H9 (cell line): ENCODE data around the gene ADAMTS17. TPM values are rescaled to one million over a fixed set of nuclear protein-coding genes. Genes with fewer than 3 reads are reported as not detected.

Source experiments
- DNase-seq: peaks from one replicate; pipeline ENCODE4 v3.0.0-alpha.2; 2017
- H2AFZ ChIP-seq: one replicate; pipeline ENCODE4 v1.6.1; 2013; ENCODE audit warnings: mild to moderate bottlenecking, low read length, control low read depth, moderate library complexity
- H2AK5ac ChIP-seq: 2 replicates; pipeline ENCODE4 v1.6.1; 2013; ENCODE audit warnings: low read length, control low read depth, mixed read lengths; ENCODE audit not compliant: insufficient read length
- H2BK120ac ChIP-seq: one replicate; pipeline ENCODE4 v1.6.1; 2013; ENCODE audit warnings: low read depth, mild to moderate bottlenecking, low read length, control low read depth, inconsistent platforms; ENCODE audit not compliant: poor library complexity, severe bottlenecking
- H2BK12ac ChIP-seq: 2 replicates; pipeline ENCODE4 v1.6.1; 2013; ENCODE audit warnings: low read length, control low read depth, mixed read lengths, low read depth; ENCODE audit not compliant: insufficient read length
- H2BK15ac ChIP-seq: 2 replicates; pipeline ENCODE4 v1.6.1; 2013; ENCODE audit warnings: low read depth, low read length, control low read depth
- H2BK20ac ChIP-seq: one replicate; pipeline ENCODE4 v1.6.1; 2013; ENCODE audit warnings: low read depth, mild to moderate bottlenecking, low read length, control low read depth, inconsistent platforms; ENCODE audit not compliant: poor library complexity, severe bottlenecking
- H2BK5ac ChIP-seq: 2 replicates; pipeline ENCODE4 v1.6.1; 2013; ENCODE audit warnings: low read length, control low read depth, mixed read lengths; ENCODE audit not compliant: insufficient read length
- H3K14ac ChIP-seq: 2 replicates; pipeline ENCODE4 v1.6.1; 2013; ENCODE audit warnings: low read length, control low read depth; ENCODE audit not compliant: insufficient read depth
- H3K18ac ChIP-seq: 2 replicates; pipeline ENCODE4 v1.6.1; 2013; ENCODE audit warnings: low read depth, mild to moderate bottlenecking, mixed read lengths, low read length, control low read depth; ENCODE audit not compliant: insufficient read length
- H3K23ac ChIP-seq: 2 replicates; pipeline ENCODE4 v1.6.1; 2013; ENCODE audit warnings: low read length, control low read depth, mixed read lengths, low read depth; ENCODE audit not compliant: insufficient read length
- H3K23me2 ChIP-seq: 2 replicates; pipeline ENCODE4 v1.6.1; 2013; ENCODE audit warnings: low read depth, mild to moderate bottlenecking, mixed read lengths, low read length, control low read depth; ENCODE audit not compliant: insufficient read length, poor library complexity, severe bottlenecking
- H3K27ac ChIP-seq: 2 replicates; pipeline ENCODE4 v1.5.1; 2013; ENCODE audit warnings: low read length, control low read depth, mixed read lengths, low read depth; ENCODE audit not compliant: insufficient read length
- H3K27me3 ChIP-seq: 2 replicates; pipeline ENCODE4 v1.6.1; 2013; ENCODE audit warnings: low read length, control low read depth, inconsistent platforms; ENCODE audit not compliant: insufficient read depth
- H3K4ac ChIP-seq: 2 replicates; pipeline ENCODE4 v1.6.1; 2013; ENCODE audit warnings: low read depth, mild to moderate bottlenecking, control low read depth, inconsistent platforms, low read length, moderate library complexity
- H3K4me1 ChIP-seq: 2 replicates; pipeline ENCODE4 v1.6.1; 2013; ENCODE audit warnings: low read length, control low read depth, inconsistent platforms; ENCODE audit not compliant: insufficient read depth
- H3K4me2 ChIP-seq: 2 replicates; pipeline ENCODE4 v1.6.1; 2013; ENCODE audit warnings: low read length, control low read depth, mixed read lengths; ENCODE audit not compliant: insufficient read length, insufficient read depth
- H3K56ac ChIP-seq: 2 replicates; pipeline ENCODE4 v1.6.1; 2013; ENCODE audit warnings: low read depth, mild to moderate bottlenecking, mixed read lengths, low read length, control low read depth; ENCODE audit not compliant: insufficient read length
- H3K79me1 ChIP-seq: 2 replicates; pipeline ENCODE4 v1.6.1; 2013; ENCODE audit warnings: low read depth, mild to moderate bottlenecking, moderate library complexity, low read length, control low read depth, inconsistent platforms; ENCODE audit not compliant: insufficient read depth, poor library complexity, severe bottlenecking
- H3K79me2 ChIP-seq: 2 replicates; pipeline ENCODE4 v1.6.1; 2013; ENCODE audit warnings: low read length, control low read depth, inconsistent platforms; ENCODE audit not compliant: insufficient read depth
- H3K9ac ChIP-seq: 2 replicates; pipeline ENCODE4 v1.6.1; 2013; ENCODE audit warnings: low read length, control low read depth, mixed read lengths; ENCODE audit not compliant: insufficient read length; ENCODE audit errors: extremely low read depth
- H3K9me3 ChIP-seq: one replicate; pipeline ENCODE4 v1.6.1; 2013; ENCODE audit warnings: low read depth, low read length, inconsistent platforms; ENCODE audit not compliant: control insufficient read depth
- H3T11ph ChIP-seq: one replicate; pipeline ENCODE4 v1.6.1; 2013; ENCODE audit warnings: mild to moderate bottlenecking, low read length, control low read depth, inconsistent platforms
- H4K20me1 ChIP-seq: one replicate; pipeline ENCODE4 v1.6.1; 2013; ENCODE audit not compliant: control insufficient read depth, insufficient read length, insufficient read depth
- H4K5ac ChIP-seq: 2 replicates; pipeline ENCODE4 v1.6.1; 2013; ENCODE audit warnings: low read depth, mild to moderate bottlenecking, mixed read lengths, low read length, control low read depth; ENCODE audit not compliant: insufficient read length
- H4K8ac ChIP-seq: replicated peaks from 2 replicates; pipeline ENCODE4 v1.6.1; 2013; ENCODE audit warnings: low read length, control low read depth, mixed read lengths, low read depth; ENCODE audit not compliant: insufficient read length
- H4K91ac ChIP-seq: 2 replicates; pipeline ENCODE4 v1.6.1; 2013; ENCODE audit warnings: low read depth, mild to moderate bottlenecking, moderate library complexity, mixed read lengths, low read length, control low read depth; ENCODE audit not compliant: insufficient read length
- H3K27ac Mint-ChIP-seq, 3 experiments: 2 replicates in 2 of 3; 3 replicates in 1 of 3; pipeline ENCODE4 v1.8.0; 2020 to 2021; ENCODE audit warnings: mixed read lengths in 3 of 3, mild to moderate bottlenecking in 1 of 3, moderate library complexity in 1 of 3
- H3K27me3 Mint-ChIP-seq: 2 replicates; pipeline ENCODE4 v1.8.0; 2021; ENCODE audit warnings: low read depth, mild to moderate bottlenecking, moderate library complexity, mixed read lengths
- H3K36me3 Mint-ChIP-seq, 3 experiments: 2 replicates in 2 of 3; 3 replicates in 1 of 3; pipeline ENCODE4 v1.8.0; 2020 to 2021; ENCODE audit warnings: low read depth in 3 of 3, mixed read lengths in 3 of 3; ENCODE audit not compliant: insufficient read depth in 1 of 3
- H3K4me1 Mint-ChIP-seq, 2 experiments: 2 replicates each; pipeline ENCODE4 v1.8.0; 2020; ENCODE audit warnings: mixed read lengths in 2 of 2
- H3K4me3 Mint-ChIP-seq, 2 experiments: 2 replicates in 1 of 2; 3 replicates in 1 of 2; pipeline ENCODE4 v1.8.0; 2020 to 2021; ENCODE audit warnings: mild to moderate bottlenecking in 2 of 2, mixed read lengths in 2 of 2, moderate library complexity in 1 of 2
- H3K9me3 Mint-ChIP-seq, 2 experiments: 2 replicates in 1 of 2; 3 replicates in 1 of 2; pipeline ENCODE4 v1.8.0; 2020; ENCODE audit warnings: mild to moderate bottlenecking in 2 of 2, mixed read lengths in 2 of 2, moderate library complexity in 1 of 2
- CTCF ChIP-seq: fragments of 200-600 bp; sonication (generic); conservative IDR thresholded peaks from 3 replicates; pipeline ENCODE4 v1.8.0; 2021; ENCODE audit warnings: antibody characterized with exemption, mild to moderate bottlenecking
- WGBS: extraction: QIAGEN DNeasy Blood & Tissue Kit; methylation state at CpG from one replicate; pipeline ENCODE4 v1.1.7; 2013; ENCODE audit warnings: missing lambda C conversion rate, low lambda C conversion rate, mixed read lengths; ENCODE audit not compliant: insufficient read length; ENCODE audit errors: extremely low coverage; 5-methylcytosine and 5-hydroxymethylcytosine counted together
- total RNA-seq: library from RNA; stranded (reverse); gene quantifications from 2 replicates; pipeline ENCODE4 v1.2.1, GENCODE V29; 2021

Gene ADAMTS17
- total RNA-seq, 1 experiment from 2014 or later, result 2.9 TPM

GRCh38 chr15:100226107-100226506, 115.7 kb downstream of the ADAMTS17 start:
- no peak overlapping the region for H2BK5ac ChIP-seq
- no peaks in the 10 kb centered on the region; the same call in 1 of the 2 replicates for H3K27me3 ChIP-seq
- no peak overlapping the region for H2BK15ac ChIP-seq
- no peak overlapping the region for H3K23ac ChIP-seq
- Mint-ChIP-seq H3K27ac (no peak overlapping the region), H3K36me3 (no peaks in the 10 kb centered on the region), H3K4me3 (no peak overlapping the region), H3K4me1 (peaks cover 6 to 10% of the 10 kb centered on the region in 2 experiments), H3K27me3 (no peaks in the 10 kb centered on the region), H3K9me3 (no peaks in the 10 kb centered on the region)
- H4K5ac ChIP-seq, result no peak overlapping the region
- DNase-seq, result no peak
- no peak overlapping the region for H4K8ac ChIP-seq
- H3K18ac ChIP-seq, result no peak overlapping the region
- H3K9ac ChIP-seq, result no peak overlapping the region
- H2AFZ ChIP-seq, result no peak overlapping the region
- no peaks in the 10 kb centered on the region for H3K79me2 ChIP-seq
- no peaks in the 10 kb centered on the region for H3K4me1 ChIP-seq
- no peak for TF ChIP-seq CTCF
- no peak overlapping the region for H3K56ac ChIP-seq
- no peaks in the 10 kb centered on the region for H3K79me1 ChIP-seq
- H3K23me2 ChIP-seq, result no peaks in the 10 kb centered on the region
- H3K9me3 ChIP-seq, result no peaks in the 10 kb centered on the region
- H3K27ac ChIP-seq, result no peak overlapping the region
- H3K4me2 ChIP-seq, result no peak overlapping the region
- H2BK120ac ChIP-seq, result no peak overlapping the region
- H2BK20ac ChIP-seq, result no peak overlapping the region
- H2BK12ac ChIP-seq, result no peak overlapping the region
- no peak overlapping the region for H3T11ph ChIP-seq
- no peak overlapping the region for H4K91ac ChIP-seq
- no CpG with 5 or more reads among the region's 5 CpGs for WGBS
- H3K14ac ChIP-seq, result no peak overlapping the region
- no peak overlapping the region for H3K4ac ChIP-seq
- no peaks in the 10 kb centered on the region for H4K20me1 ChIP-seq
- no peak overlapping the region for H2AK5ac ChIP-seq
